ENCODE measurements around the gene HOXB1. TPM values are rescaled to one million over a fixed set of nuclear protein-coding genes. Genes with fewer than 3 reads are reported as not detected.

Gene HOXB1
- total RNA-seq, 1 experiment from 2014 or later = not detected

DNA sequence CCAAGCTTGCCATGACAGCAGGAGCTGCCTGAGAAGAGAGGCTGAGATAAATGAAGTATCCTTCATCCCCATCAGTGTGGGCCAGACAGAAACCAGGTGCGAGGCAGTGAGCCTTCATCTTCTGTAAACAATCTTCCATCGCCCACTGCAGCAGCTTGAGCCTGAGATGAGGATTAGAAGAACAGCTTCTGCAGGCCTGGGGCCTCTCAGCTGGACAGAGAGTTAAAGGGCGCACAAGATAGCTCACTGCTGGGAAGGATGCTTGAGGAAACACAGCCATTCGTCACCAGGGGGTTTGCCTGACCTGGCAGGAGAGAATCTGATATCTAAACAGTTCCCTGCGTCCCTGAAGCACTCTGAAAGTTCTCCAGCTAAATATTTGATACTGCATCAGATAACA is 27.1 kb downstream of the HOXB1 start:
- H3K27me3 ChIP-seq (ENCODE audit: control insufficient read depth, insufficient read depth, low read length) = no peaks in the 10 kb centered on the region
- no peak overlapping the region for H3K4me3 ChIP-seq (ENCODE audit: low read depth in 2 of 2, low read length in 2 of 2)
- POLR2A ChIA-PET = interaction anchor here (0.6 kb wide), 1 partner anchor 195 kb away, joined by 3 read pairs; no protein-coding TSS in a partner anchor
- no TSS peak for BruUV-seq (replicated peaks)
- H3K27ac ChIP-seq (ENCODE audit: low read length) = no peak overlapping the region
- CTCF ChIA-PET = interaction anchor here (0.5 to 0.6 kb wide), 3 partner anchors 33 to 53 kb away, joined by 3 to 6 read pairs (median 6); no protein-coding TSS in a partner anchor
- ATAC-seq = no peak
- no peaks in the 10 kb centered on the region for H3K36me3 ChIP-seq (ENCODE audit: control insufficient read depth, insufficient read depth, low read length)
- no peak for TF ChIP-seq SIN3A (IDR thresholded peaks at IDR 0.05; ENCODE audit: borderline replicate concordance, insufficient read depth, low read depth, low read length)
- TF ChIP-seq TCF7L2 (IDR thresholded peaks at IDR 0.05; ENCODE audit: low read depth, low read length) = no peak
- TF ChIP-seq, protein P1, sequence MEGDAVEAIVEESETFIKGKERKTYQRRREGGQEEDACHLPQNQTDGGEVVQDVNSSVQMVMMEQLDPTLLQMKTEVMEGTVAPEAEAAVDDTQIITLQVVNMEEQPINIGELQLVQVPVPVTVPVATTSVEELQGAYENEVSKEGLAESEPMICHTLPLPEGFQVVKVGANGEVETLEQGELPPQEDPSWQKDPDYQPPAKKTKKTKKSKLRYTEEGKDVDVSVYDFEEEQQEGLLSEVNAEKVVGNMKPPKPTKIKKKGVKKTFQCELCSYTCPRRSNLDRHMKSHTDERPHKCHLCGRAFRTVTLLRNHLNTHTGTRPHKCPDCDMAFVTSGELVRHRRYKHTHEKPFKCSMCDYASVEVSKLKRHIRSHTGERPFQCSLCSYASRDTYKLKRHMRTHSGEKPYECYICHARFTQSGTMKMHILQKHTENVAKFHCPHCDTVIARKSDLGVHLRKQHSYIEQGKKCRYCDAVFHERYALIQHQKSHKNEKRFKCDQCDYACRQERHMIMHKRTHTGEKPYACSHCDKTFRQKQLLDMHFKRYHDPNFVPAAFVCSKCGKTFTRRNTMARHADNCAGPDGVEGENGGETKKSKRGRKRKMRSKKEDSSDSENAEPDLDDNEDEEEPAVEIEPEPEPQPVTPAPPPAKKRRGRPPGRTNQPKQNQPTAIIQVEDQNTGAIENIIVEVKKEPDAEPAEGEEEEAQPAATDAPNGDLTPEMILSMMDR (IDR thresholded peaks at IDR 0.05) = no peak
- TF ChIP-seq, protein P2, sequence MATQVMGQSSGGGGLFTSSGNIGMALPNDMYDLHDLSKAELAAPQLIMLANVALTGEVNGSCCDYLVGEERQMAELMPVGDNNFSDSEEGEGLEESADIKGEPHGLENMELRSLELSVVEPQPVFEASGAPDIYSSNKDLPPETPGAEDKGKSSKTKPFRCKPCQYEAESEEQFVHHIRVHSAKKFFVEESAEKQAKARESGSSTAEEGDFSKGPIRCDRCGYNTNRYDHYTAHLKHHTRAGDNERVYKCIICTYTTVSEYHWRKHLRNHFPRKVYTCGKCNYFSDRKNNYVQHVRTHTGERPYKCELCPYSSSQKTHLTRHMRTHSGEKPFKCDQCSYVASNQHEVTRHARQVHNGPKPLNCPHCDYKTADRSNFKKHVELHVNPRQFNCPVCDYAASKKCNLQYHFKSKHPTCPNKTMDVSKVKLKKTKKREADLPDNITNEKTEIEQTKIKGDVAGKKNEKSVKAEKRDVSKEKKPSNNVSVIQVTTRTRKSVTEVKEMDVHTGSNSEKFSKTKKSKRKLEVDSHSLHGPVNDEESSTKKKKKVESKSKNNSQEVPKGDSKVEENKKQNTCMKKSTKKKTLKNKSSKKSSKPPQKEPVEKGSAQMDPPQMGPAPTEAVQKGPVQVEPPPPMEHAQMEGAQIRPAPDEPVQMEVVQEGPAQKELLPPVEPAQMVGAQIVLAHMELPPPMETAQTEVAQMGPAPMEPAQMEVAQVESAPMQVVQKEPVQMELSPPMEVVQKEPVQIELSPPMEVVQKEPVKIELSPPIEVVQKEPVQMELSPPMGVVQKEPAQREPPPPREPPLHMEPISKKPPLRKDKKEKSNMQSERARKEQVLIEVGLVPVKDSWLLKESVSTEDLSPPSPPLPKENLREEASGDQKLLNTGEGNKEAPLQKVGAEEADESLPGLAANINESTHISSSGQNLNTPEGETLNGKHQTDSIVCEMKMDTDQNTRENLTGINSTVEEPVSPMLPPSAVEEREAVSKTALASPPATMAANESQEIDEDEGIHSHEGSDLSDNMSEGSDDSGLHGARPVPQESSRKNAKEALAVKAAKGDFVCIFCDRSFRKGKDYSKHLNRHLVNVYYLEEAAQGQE (IDR thresholded peaks at IDR 0.05; ENCODE audit: insufficient read depth in 1 of 2, low read depth in 2 of 2, low read length in 1 of 2) = no peak
- no peak for TF ChIP-seq POLR2AphosphoS5 (IDR thresholded peaks at IDR 0.05; ENCODE audit: low read depth, low read length)
- DNase-seq (ENCODE audit: low read depth, low spot score) = no peak
- no peaks in the 10 kb centered on the region for H3K9me3 ChIP-seq (ENCODE audit: control insufficient read depth, insufficient read depth, low read depth, low read length)
- in situ Hi-C loops (cut with HindIII; ENCODE audit: low pct_unique_long_range_greater_than_20kb, low sequenced_read_pairs) = no loop called here
- H3K4me1 ChIP-seq (ENCODE audit: control insufficient read depth, insufficient read depth, low read length) = peaks cover 8% of the 10 kb centered on the region; the same call in 1 of the 2 replicates
- intact Hi-C loops (cut with micrococcal nuclease; ENCODE audit: unreplicated experiment) = no loop called here

DNA sequence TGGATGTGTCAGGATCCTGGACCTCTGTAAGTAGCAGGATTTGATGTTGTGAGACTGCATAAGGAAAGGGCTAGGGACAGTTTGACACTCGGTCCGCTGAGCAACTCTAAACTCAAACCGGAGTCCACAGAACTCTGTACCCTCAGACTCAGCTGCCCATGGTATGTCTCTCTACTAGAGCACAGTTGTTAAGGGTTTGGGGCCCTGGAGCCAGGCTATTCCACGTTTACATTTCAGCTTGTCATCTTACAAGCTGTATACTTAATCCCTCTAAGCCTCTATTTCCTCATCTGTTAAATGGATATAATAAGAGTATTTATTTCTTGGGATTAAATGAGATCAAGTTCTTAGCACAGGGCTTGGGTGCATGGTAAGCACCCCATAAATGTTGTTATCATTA is 27.9 kb downstream of the HOXB1 start:
- Histone ChIP-seq H3K4me1 (ENCODE audit: control insufficient read depth, insufficient read depth, low read length) (peaks cover 8% of the 10 kb centered on the region; the same call in 1 of the 2 replicates), H3K27me3 (ENCODE audit: control insufficient read depth, insufficient read depth, low read length) (no peaks in the 10 kb centered on the region), H3K4me3 (ENCODE audit: low read depth in 2 of 2, low read length in 2 of 2) (no peak overlapping the region), H3K36me3 (ENCODE audit: control insufficient read depth, insufficient read depth, low read length) (no peaks in the 10 kb centered on the region), H3K9me3 (ENCODE audit: control insufficient read depth, insufficient read depth, low read depth, low read length) (no peaks in the 10 kb centered on the region), H3K27ac (ENCODE audit: low read length) (no peak overlapping the region)
- intact Hi-C loops (cut with micrococcal nuclease; ENCODE audit: unreplicated experiment) (no loop called here), in situ Hi-C loops (cut with HindIII; ENCODE audit: low pct_unique_long_range_greater_than_20kb, low sequenced_read_pairs) (no loop called here)
- TF ChIP-seq, protein P1 (IDR thresholded peaks at IDR 0.05) = no peak
- TF ChIP-seq SIN3A (IDR thresholded peaks at IDR 0.05; ENCODE audit: borderline replicate concordance, insufficient read depth, low read depth, low read length) (no peak), POLR2AphosphoS5 (IDR thresholded peaks at IDR 0.05; ENCODE audit: low read depth, low read length) (no peak), TCF7L2 (IDR thresholded peaks at IDR 0.05; ENCODE audit: low read depth, low read length) (no peak)
- TF ChIP-seq, protein P2 (IDR thresholded peaks at IDR 0.05; ENCODE audit: insufficient read depth in 1 of 2, low read depth in 2 of 2, low read length in 1 of 2) = no peak
- DNase-seq (ENCODE audit: low read depth, low spot score) (no peak), ATAC-seq (no peak)
- no TSS peak for BruUV-seq (replicated peaks)
- ChIA-PET CTCF (interaction anchor here (0.6 kb wide), 1 partner anchor 54 kb away, joined by 6 read pairs; no protein-coding TSS in a partner anchor), POLR2A (no interaction called here)
